Measurements from ENCODE around the gene HCRTR2.
"Not testable (repeated sequence)": the region's sequence is repeated elsewhere in the genome, so short reads cannot be mapped to it uniquely, and the experiment has no call there.

The HCRTR2 gene

DNA sequence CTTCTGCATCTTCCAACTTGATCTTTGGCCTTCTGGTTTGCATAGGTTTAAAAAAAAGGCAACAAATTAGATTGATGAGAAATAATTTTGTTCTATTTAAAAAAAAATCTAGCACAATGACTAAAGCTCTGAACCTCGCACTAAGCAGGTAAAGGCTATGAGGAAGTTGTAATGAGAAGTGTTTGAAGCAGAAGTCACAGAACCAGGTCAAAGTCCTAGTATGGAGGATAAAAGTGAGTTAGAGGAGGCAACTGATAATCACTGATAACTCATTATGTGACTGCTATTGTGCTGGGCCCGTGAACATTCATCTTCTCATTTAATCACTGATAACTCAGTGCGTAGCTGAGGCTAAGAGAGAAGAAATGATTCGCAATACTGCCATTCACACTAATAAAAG, 106.9 kb downstream of the HCRTR2 start:
- peaks cover 4% of the 10 kb centered on the region for H3K4me1 ChIP-seq (ENCODE audit: control insufficient read depth, insufficient read depth, low read length)
- no peak overlapping the region for H3K4me3 ChIP-seq (ENCODE audit: low read length in 2 of 2)
- no peak overlapping the region for H3K27ac ChIP-seq (ENCODE audit: low read length)
- H3K9ac ChIP-seq (ENCODE audit: low read length in 2 of 2) = no peak overlapping the region
- H3K36me3 ChIP-seq (ENCODE audit: control insufficient read depth in 2 of 2, insufficient read depth in 2 of 2, low read length in 2 of 2) = no peaks in the 10 kb centered on the region
- no peaks in the 10 kb centered on the region for H3K9me3 ChIP-seq (ENCODE audit: control insufficient read depth in 2 of 2, low read length in 2 of 2)
- H3K27me3 ChIP-seq (ENCODE audit: control insufficient read depth in 1 of 2, insufficient read depth in 2 of 2, low read length in 2 of 2) = no peaks in the 10 kb centered on the region

DNA sequence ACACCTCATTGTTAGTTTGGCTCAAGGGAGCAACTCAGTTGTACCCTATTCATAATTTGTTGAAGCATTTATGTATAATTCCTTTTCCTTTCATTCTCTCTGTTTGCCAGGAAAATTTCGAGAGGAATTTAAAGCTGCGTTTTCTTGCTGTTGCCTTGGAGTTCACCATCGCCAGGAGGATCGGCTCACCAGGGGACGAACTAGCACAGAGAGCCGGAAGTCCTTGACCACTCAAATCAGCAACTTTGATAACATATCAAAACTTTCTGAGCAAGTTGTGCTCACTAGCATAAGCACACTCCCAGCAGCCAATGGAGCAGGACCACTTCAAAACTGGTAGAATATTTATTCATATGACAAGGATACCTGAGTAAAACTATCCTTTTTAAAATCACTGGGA, 107.8 kb downstream of the HCRTR2 start:
- Histone ChIP-seq H3K36me3 (ENCODE audit: control insufficient read depth in 2 of 2, insufficient read depth in 2 of 2, low read length in 2 of 2) (no peaks in the 10 kb centered on the region), H3K4me3 (ENCODE audit: low read length in 2 of 2) (no peak overlapping the region), H3K27ac (ENCODE audit: low read length) (no peak overlapping the region), H3K27me3 (ENCODE audit: control insufficient read depth in 1 of 2, insufficient read depth in 2 of 2, low read length in 2 of 2) (no peaks in the 10 kb centered on the region), H3K9ac (ENCODE audit: low read length in 2 of 2) (no peak overlapping the region), H3K9me3 (ENCODE audit: control insufficient read depth in 2 of 2, low read length in 2 of 2) (no peaks in the 10 kb centered on the region), H3K4me1 (ENCODE audit: control insufficient read depth, insufficient read depth, low read length) (peaks cover 2% of the 10 kb centered on the region)

DNA sequence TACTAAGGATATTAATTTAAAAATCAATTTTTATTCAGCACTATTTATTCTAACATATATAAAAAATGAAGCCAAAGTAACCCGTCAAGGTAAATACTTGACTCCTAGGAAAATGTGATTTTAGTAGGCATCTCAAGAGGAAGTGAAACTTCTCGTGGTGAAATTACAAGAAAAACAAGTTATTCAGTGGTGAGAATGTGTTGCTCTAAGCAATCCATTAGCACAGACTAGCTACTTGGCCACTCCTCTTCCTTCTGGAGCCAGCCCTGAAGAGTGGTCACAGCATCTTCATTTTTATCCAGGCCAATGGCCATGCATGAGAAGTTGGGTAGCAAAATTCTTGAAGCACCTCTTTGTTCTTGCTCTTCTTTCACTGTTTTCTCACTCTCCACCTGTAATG, 112.5 kb downstream of the HCRTR2 start:
- H3K9me3 ChIP-seq (ENCODE audit: control insufficient read depth in 2 of 2, low read length in 2 of 2) = no peaks in the 10 kb centered on the region
- no peaks in the 10 kb centered on the region for H3K36me3 ChIP-seq (ENCODE audit: control insufficient read depth in 2 of 2, insufficient read depth in 2 of 2, low read length in 2 of 2)
- H3K4me1 ChIP-seq (ENCODE audit: control insufficient read depth, insufficient read depth, low read length) = no peaks in the 10 kb centered on the region
- H3K9ac ChIP-seq (ENCODE audit: low read length in 2 of 2) = no peak overlapping the region
- H3K27ac ChIP-seq (ENCODE audit: low read length) = no peak overlapping the region
- H3K27me3 ChIP-seq (ENCODE audit: control insufficient read depth in 1 of 2, insufficient read depth in 2 of 2, low read length in 2 of 2) = no peaks in the 10 kb centered on the region
- H3K4me3 ChIP-seq (ENCODE audit: low read length in 2 of 2) = no peak overlapping the region

GRCh38 chr6:55290736-55291135, 116.4 kb downstream of the HCRTR2 start:
- H3K9me3 ChIP-seq (ENCODE audit: control insufficient read depth in 2 of 2, low read length in 2 of 2) = no peaks in the 10 kb centered on the region
- H3K4me3 ChIP-seq (ENCODE audit: low read length in 2 of 2) = no peak overlapping the region
- H3K27ac ChIP-seq (ENCODE audit: low read length) = no peak overlapping the region
- H3K4me1 ChIP-seq (ENCODE audit: control insufficient read depth, insufficient read depth, low read length) = no peaks in the 10 kb centered on the region
- no peak overlapping the region for H3K9ac ChIP-seq (ENCODE audit: low read length in 2 of 2)
- H3K36me3 ChIP-seq (ENCODE audit: control insufficient read depth in 2 of 2, insufficient read depth in 2 of 2, low read length in 2 of 2) = no peaks in the 10 kb centered on the region
- H3K27me3 ChIP-seq (ENCODE audit: control insufficient read depth in 1 of 2, insufficient read depth in 2 of 2, low read length in 2 of 2) = no peaks in the 10 kb centered on the region

- H3K36me3 ChIP-seq (ENCODE audit: control insufficient read depth in 2 of 2, insufficient read depth in 2 of 2, low read length in 2 of 2) = no peaks in the 10 kb centered on the region
- no peak overlapping the region for H3K4me3 ChIP-seq (ENCODE audit: low read length in 2 of 2)
- no peaks in the 10 kb centered on the region for H3K27me3 ChIP-seq (ENCODE audit: control insufficient read depth in 1 of 2, insufficient read depth in 2 of 2, low read length in 2 of 2)
- H3K27ac ChIP-seq (ENCODE audit: low read length) = no peak overlapping the region
- peaks cover 0 to 3% of the 10 kb centered on the region in 2 donors for H3K9me3 ChIP-seq (ENCODE audit: control insufficient read depth in 2 of 2, low read length in 2 of 2)
- H3K9ac ChIP-seq (ENCODE audit: low read length in 2 of 2) = no peak overlapping the region
- no peaks in the 10 kb centered on the region for H3K4me1 ChIP-seq (ENCODE audit: control insufficient read depth, insufficient read depth, low read length)
These were observed 118.8 kb downstream of the HCRTR2 start for GRCh38 chr6:55293116-55293515.

DNA sequence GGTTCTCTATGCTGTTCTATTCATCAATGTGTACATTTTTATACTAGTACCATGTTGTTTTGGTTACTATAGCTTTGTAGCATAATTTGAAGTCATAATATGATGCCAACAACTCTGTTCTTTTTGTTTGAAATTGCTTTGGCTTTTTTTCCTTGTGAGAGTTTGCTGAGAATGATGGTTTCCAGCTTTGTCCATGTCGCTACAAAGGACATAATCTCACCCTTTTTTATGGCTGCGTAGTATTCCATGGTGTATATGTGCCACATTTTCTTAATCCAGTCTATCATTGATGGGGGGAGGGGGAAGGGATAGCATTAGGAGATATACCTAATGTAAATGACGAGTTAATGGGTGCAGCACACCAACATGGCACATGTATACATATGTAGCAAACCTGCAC, 122.9 kb downstream of the HCRTR2 start:
- H3K27ac ChIP-seq (ENCODE audit: low read length); H3K4me3 ChIP-seq (ENCODE audit: low read length in 2 of 2); H3K27me3 ChIP-seq (ENCODE audit: control insufficient read depth in 1 of 2, insufficient read depth in 2 of 2, low read length in 2 of 2); H3K4me1 ChIP-seq (ENCODE audit: control insufficient read depth, insufficient read depth, low read length); H3K9me3 ChIP-seq (ENCODE audit: control insufficient read depth in 2 of 2, low read length in 2 of 2); H3K9ac ChIP-seq (ENCODE audit: low read length in 2 of 2); H3K36me3 ChIP-seq (ENCODE audit: control insufficient read depth in 2 of 2, insufficient read depth in 2 of 2, low read length in 2 of 2): not testable (repeated sequence)

- no peaks in the 10 kb centered on the region for H3K36me3 ChIP-seq (ENCODE audit: control insufficient read depth in 2 of 2, insufficient read depth in 2 of 2, low read length in 2 of 2)
- no peaks in the 10 kb centered on the region for H3K27me3 ChIP-seq (ENCODE audit: control insufficient read depth in 1 of 2, insufficient read depth in 2 of 2, low read length in 2 of 2)
- no peak overlapping the region for H3K27ac ChIP-seq (ENCODE audit: low read length)
- peaks cover 0 to 3% of the 10 kb centered on the region in 2 donors for H3K9me3 ChIP-seq (ENCODE audit: control insufficient read depth in 2 of 2, low read length in 2 of 2)
- H3K4me1 ChIP-seq (ENCODE audit: control insufficient read depth, insufficient read depth, low read length) = no peaks in the 10 kb centered on the region
- no peak overlapping the region for H3K4me3 ChIP-seq (ENCODE audit: low read length in 2 of 2)
- no peak overlapping the region for H3K9ac ChIP-seq (ENCODE audit: low read length in 2 of 2)
These were observed 125.1 kb downstream of the HCRTR2 start for GRCh38 chr6:55299286-55299985.

DNA sequence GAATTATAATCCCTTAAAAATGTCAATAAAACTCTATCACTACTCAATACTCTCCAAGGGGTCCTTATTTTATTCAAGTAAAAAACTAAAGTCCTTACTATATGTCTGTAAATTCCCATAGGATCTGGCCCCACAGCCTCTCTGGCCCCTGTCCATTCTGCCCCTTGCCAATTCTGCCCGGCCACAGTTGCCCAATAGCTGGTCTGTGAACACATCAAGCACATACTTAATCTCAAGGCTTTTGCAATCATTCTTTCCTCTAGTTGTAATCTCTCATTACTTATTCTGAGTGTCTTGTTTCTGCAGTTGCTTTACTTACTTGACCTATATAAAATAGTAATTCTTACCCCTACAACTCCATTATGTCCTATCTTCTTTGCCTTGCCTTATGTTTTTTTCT, 130.4 kb downstream of the HCRTR2 start:
- Histone ChIP-seq H3K4me1 (ENCODE audit: control insufficient read depth, insufficient read depth, low read length) (no peaks in the 10 kb centered on the region), H3K4me3 (ENCODE audit: low read length in 2 of 2) (no peak overlapping the region), H3K9me3 (ENCODE audit: control insufficient read depth in 2 of 2, low read length in 2 of 2) (peaks cover 3% of the 10 kb centered on the region in 2 donors), H3K27ac (ENCODE audit: low read length) (no peak overlapping the region), H3K36me3 (ENCODE audit: control insufficient read depth in 2 of 2, insufficient read depth in 2 of 2, low read length in 2 of 2) (no peaks in the 10 kb centered on the region), H3K9ac (ENCODE audit: low read length in 2 of 2) (no peak overlapping the region), H3K27me3 (ENCODE audit: control insufficient read depth in 1 of 2, insufficient read depth in 2 of 2, low read length in 2 of 2) (no peaks in the 10 kb centered on the region)

DNA sequence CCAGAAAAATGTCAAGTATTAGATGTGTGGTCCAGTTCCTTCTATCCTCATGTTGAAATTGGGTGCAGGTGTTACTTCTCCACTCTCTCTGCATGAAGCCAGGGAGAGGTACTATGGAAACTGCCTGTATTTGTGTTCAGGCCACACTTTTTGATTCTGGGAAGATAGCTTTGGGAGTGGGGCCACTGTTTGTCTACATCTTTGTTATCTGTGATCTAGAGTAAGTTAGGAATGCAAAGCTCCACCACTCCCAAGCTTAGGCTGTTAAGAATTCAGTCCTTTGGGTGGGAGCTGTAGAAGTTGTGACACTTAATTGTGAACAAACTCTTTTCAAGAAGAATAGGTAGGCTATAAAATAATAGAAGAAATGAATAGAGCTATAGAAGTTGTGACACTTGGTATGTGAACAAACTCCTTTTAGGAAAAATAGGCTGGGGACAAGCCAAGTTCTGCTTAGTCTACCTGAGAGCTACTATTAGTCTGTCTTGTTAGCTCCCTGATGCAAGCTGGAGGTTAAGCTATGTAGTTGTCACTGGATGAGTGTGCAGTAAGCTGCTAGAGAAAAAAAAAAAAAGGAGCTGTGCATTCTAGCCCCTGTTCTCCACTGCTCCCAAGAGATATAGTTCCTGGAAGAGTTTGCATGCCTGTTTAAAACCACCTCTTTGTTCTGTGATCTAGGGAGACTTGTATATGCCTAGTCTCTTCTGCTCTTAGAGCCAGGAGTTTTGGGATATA, 145.8 kb downstream of the HCRTR2 start:
- no peak overlapping the region for H3K9ac ChIP-seq (ENCODE audit: low read length in 2 of 2)
- no peak overlapping the region for H3K4me3 ChIP-seq (ENCODE audit: low read length in 2 of 2)
- no peaks in the 10 kb centered on the region for H3K27me3 ChIP-seq (ENCODE audit: control insufficient read depth in 1 of 2, insufficient read depth in 2 of 2, low read length in 2 of 2)
- peaks cover 0 to 3% of the 10 kb centered on the region in 2 donors for H3K9me3 ChIP-seq (ENCODE audit: control insufficient read depth in 2 of 2, low read length in 2 of 2)
- H3K4me1 ChIP-seq (ENCODE audit: control insufficient read depth, insufficient read depth, low read length) = no peaks in the 10 kb centered on the region
- no peak overlapping the region for H3K27ac ChIP-seq (ENCODE audit: low read length)
- H3K36me3 ChIP-seq (ENCODE audit: control insufficient read depth in 2 of 2, insufficient read depth in 2 of 2, low read length in 2 of 2) = no peaks in the 10 kb centered on the region

DNA sequence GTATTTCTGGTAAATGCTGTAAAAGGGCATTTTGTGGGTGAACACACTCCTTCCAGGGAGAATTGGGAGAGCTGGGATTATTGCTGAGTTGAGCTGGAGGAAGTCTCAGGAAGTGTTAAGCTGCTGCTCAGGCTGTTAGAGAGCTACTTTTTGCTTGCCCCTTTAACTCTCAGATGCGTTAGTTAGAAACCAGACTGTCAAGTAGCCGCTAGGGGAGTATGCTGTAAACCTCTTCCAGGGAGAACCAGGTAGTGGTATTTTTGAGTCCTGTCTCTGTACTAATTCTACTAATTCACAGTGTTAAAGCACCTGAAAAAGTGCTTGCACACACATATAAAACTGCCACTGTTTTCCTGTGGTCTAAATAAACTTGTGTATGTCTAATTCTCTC, 146.4 kb downstream of the HCRTR2 start:
- H3K36me3 ChIP-seq (ENCODE audit: control insufficient read depth in 2 of 2, insufficient read depth in 2 of 2, low read length in 2 of 2) = no peaks in the 10 kb centered on the region
- no peak overlapping the region for H3K27ac ChIP-seq (ENCODE audit: low read length)
- no peak overlapping the region for H3K4me3 ChIP-seq (ENCODE audit: low read length in 2 of 2)
- H3K4me1 ChIP-seq (ENCODE audit: control insufficient read depth, insufficient read depth, low read length) = no peaks in the 10 kb centered on the region
- no peaks in the 10 kb centered on the region for H3K27me3 ChIP-seq (ENCODE audit: control insufficient read depth in 1 of 2, insufficient read depth in 2 of 2, low read length in 2 of 2)
- H3K9ac ChIP-seq (ENCODE audit: low read length in 2 of 2) = no peak overlapping the region
- H3K9me3 ChIP-seq (ENCODE audit: control insufficient read depth in 2 of 2, low read length in 2 of 2) = peaks cover 0 to 3% of the 10 kb centered on the region in 2 donors

DNA sequence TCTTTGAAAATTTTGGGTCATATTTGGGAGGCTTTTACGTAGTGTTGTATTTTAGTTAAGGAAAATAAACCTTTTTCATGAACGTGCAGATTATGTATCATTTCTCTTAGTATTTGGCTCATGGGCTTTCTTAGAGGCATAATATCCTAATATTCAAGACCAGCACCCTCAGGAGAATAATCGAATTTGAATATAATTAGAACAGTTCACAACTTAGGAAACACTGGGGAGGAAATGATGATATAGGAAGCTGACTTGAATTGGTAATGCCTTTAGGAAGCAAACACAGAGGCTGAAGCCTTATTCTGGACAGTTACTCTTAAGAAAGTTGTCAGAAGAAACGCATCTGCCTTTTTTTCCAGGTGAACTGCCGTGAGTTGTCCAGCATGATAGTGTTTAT, 152.9 kb downstream of the HCRTR2 start, which contains the start of gene GFRAL:
GFRAL (plus strand) TSS at position 301 of the 400 bp plus-strand sequence; CDS start at position 387, 86 bp downstream.
- H3K36me3 ChIP-seq (ENCODE audit: control insufficient read depth in 2 of 2, insufficient read depth in 2 of 2, low read length in 2 of 2) = no peaks in the 10 kb centered on the region
- H3K9ac ChIP-seq (ENCODE audit: low read length in 2 of 2) = no peak within 1 kb of the TSS
- H3K9me3 ChIP-seq (ENCODE audit: control insufficient read depth in 2 of 2, low read length in 2 of 2) = no peaks in the 10 kb centered on the region
- H3K4me3 ChIP-seq (ENCODE audit: low read length in 2 of 2) = no peak within 1 kb of the TSS
- no peaks in the 10 kb centered on the region for H3K27me3 ChIP-seq (ENCODE audit: control insufficient read depth in 1 of 2, insufficient read depth in 2 of 2, low read length in 2 of 2)
- no peak within 1 kb of the TSS for H3K27ac ChIP-seq (ENCODE audit: low read length)
- H3K4me1 ChIP-seq (ENCODE audit: control insufficient read depth, insufficient read depth, low read length) = no peaks in the 10 kb centered on the region
